GM21619 (cell line): ENCODE data around the gene OR2A12.
"Not testable (repeated sequence)": the region's sequence is repeated elsewhere in the genome, so short reads cannot be mapped to it uniquely, and the experiment has no call there.

Source experiments
- ATAC-seq: cut with Tn5 transposase; IDR thresholded peaks from one replicate; pipeline ENCODE4 v1.9.1; 2021; ENCODE audit not compliant: unreplicated experiment

The OR2A12 gene, protein sequence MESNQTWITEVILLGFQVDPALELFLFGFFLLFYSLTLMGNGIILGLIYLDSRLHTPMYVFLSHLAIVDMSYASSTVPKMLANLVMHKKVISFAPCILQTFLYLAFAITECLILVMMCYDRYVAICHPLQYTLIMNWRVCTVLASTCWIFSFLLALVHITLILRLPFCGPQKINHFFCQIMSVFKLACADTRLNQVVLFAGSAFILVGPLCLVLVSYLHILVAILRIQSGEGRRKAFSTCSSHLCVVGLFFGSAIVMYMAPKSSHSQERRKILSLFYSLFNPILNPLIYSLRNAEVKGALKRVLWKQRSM

DNA sequence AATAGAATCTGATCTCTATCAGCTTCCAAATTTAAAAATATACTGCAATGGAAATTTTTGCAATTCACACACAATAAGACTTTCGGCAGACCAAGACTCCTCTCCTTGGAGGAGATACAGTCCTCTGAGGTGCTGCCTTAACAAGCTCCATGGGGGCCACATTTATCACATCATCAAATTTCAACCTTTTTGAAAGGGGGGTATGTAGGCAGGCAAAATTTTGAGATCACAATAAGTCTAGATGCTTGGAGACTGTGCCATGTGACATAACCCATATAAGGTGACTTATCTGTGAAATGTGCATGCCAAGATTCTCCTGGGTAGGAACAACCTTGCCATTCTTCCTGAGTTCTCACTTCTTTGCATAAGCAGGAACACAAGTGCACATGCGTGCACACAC lies at the start of gene OR2A12:
Gene OR2A12, plus strand, starts transcription at position 301 of the 400 bp plus-strand sequence. CDS start 8,830 bp downstream, outside the sequence.
- ATAC-seq, result no peak

DNA sequence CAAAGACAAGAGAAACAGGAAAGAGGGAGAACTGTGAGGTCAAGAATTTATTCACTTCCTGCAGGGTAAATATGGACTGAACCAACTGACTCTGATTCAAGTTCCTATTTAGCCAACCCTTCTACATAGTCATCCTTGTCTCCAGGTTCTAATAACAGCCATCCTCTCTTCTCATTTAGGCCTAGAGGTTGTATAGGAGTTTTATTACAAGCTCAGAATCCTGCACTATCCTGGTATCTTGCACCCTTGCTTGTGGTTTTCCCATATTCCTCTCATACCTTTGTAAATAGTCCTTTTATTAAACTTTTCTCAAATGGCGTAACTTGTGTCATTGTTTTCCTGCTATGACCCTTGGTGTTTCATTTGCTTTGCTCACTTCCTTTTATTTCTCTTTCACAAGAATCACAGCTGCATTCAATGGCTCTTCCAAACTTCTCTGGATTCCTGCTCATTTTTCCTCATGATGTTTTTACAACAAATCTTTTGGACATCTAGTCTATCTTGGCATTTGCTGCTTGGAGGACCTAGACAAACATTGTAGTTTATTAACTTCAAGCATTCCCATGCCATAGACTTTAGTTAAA lies 49.7 kb upstream of the OR2A12 start:
- ATAC-seq, result no peak

DNA sequence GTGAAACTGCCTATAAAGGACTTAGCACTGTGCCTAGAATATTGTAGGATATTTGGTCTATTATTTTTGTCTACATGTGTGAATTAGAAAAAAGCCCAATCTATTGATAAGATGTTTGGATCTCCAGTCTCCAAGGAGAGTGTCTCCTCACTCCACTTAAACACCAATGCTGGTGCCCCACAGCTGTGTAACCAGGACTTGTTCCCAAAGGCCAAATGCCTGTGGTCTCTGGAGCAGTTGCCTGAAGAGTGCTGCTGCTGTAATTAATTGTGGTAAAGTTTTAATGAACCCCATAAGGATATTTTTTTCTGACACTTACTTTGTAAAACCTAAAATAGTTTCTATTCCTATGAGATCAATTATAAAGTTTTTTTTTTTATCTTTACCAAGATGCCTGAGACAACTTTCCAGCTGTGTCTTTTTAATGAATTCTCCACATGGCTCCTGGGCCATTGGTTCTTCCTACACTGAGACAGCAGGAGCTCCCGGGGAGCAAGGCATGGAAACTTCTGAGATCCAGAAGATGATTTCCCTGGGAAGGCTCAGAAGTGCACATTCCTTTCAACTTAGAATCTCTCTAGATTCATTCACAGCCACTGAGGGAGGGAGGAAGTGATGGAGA lies 48.6 kb upstream of the OR2A12 start:
- ATAC-seq, result no peak

DNA sequence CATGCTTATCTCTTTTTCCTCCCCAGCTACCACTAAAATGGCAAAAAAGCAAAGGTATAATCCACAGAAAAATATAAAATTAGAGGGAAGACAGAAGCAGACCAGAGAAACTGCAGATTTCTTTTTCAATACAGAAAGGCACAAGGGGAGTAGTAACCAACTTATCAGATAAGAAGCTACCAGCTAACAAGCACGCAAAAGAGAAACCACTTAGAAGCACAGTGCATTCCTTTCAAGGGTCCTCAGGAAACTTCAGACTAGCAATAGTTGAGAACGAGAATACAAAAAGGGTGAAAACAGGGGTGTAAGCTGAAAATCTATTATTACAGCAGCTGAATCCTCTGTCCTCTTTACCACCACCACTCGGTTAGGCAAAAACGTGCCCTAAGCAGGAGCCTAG lies 47.2 kb upstream of the OR2A12 start:
- ATAC-seq, result no peak

DNA sequence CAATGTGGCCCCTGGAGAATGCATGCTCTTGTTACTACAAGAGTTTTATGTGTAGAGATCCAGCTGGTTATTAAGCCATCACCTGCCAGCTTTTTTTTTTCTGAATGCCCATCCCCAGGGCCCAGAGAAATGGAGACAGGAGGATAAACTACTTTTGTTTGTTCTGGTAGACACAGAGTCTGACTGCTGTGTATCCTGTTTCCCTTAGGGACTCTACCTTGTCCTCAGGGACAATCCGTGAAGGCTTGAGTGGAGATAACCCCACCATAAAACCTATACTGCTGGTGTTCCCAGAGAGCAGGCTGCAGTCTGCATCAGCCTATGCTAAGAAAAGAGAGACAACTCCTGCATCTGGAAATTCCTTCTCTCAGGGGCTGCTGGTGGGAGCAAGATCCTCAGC lies 37.4 kb upstream of the OR2A12 start, which contains the start of gene OR2A5:
Gene OR2A5, plus strand, starts transcription at position 301 of the 400 bp plus-strand sequence. CDS start 1,454 bp downstream, outside the sequence.
- ATAC-seq, result no peak

DNA sequence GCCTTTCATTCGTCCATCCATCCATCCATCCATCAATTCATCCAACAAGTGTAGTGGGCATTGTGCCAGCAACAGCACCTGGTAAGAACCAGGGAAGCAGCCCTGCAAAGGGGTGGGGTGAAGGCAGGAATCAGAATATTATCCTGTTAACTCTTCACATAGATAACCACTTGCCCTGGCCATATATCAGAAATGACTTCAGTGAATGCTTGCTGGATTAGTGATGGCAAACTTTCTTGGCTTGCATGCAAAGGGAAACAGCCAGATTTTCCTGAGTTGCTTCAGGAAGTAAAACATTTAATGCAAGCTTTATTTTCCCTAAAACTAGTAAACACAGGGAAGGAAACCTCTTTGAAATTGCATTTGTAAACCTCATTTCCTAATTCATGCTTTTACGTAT lies 36.6 kb upstream of the OR2A12 start:
- ATAC-seq, result no peak

DNA sequence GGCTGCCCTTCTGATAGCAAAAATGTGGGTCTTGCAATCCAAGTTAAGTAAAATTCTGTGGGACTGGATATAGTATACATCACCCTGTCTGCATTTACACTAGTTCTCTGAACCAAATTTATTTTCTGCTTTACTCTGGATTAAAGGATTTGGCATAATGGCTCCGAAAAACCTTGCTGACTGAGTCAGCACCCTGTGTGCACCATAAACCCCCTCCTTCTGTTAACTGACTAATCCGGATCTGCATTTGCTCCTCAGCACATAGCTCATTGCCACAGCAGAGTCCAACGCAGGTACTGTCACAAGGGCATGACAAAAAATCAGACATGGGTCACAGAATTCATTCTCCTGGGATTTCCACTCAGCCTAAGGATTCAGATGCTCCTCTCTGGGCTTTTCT lies 36.0 kb upstream of the OR2A12 start:
- ATAC-seq, result no peak

DNA sequence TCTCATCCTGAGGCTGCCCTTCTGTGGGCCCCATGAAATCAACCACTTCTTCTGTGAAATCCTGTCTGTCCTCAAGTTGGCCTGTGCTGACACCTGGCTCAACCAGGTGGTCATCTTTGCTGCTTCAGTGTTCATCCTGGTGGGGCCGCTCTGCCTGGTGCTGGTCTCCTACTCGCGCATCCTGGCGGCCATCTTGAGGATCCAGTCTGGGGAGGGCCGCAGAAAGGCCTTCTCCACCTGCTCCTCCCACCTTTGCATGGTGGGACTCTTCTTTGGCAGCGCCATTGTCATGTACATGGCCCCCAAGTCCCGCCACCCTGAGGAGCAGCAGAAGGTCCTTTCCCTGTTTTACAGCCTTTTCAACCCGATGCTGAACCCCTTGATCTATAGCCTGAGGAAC lies 35.2 kb upstream of the OR2A12 start:
- ATAC-seq, result not testable (repeated sequence)

DNA sequence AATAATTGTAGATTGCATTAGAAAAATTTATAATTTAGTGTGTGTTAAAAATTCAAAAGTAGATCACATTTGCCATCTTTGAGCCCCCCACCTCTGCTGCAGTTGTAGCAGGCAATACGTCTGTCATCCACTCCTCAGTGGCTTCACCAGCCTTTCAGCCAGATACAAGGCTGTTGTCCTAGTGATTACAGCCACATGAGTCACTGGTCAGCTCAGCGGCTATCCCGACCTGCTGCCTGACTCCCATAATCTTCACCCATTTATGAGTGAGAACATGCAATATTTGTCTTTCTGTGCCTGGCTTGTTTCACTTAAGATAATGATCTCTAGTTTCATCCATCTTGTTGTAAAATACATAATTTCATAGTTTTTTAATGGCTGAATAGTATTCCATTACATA lies 28.1 kb upstream of the OR2A12 start:
- no peak for ATAC-seq

DNA sequence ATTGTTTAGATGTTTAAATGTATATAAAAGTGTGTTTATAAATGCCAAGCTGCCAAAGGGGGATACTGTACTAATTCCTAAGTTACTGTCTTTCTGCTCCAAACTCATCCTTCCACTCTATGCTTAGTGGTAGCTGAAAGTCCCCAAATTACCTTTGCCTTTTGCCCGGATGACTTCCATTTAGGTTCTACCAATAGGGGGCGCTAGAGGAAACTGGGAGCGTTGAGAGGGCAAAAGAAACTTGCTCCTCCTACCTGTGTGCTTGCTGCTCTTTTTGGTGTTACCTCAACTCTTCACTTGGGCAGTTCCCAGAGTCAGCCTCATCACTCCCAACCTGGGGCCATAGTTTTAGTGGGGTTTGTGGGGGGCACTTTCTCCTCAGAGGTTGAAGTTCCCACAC lies 22.4 kb upstream of the OR2A12 start:
- ATAC-seq, result no peak

DNA sequence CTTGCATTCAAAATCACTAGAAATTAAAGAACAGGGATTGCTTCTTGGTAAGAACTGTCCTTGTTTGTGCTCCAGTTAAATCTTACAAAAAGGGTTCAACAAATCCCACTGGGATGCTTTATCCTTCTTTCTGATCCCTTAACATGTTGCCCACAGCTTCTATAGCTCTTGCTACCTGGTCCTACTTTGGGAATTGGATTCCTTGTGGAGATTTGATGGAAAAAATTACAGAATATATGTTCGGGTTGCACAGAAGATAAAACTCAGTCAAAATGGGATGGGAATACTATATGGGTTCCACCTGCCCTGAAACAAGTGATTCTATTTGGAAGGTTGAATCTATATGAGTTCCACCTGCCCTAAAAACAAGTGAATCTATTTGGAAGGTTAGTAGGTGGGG lies 16.6 kb upstream of the OR2A12 start, which contains the start of gene OR2A25:
Gene OR2A25, plus strand, starts transcription at position 301 of the 400 bp plus-strand sequence. CDS start 4,409 bp downstream, outside the sequence.
- no peak for ATAC-seq

DNA sequence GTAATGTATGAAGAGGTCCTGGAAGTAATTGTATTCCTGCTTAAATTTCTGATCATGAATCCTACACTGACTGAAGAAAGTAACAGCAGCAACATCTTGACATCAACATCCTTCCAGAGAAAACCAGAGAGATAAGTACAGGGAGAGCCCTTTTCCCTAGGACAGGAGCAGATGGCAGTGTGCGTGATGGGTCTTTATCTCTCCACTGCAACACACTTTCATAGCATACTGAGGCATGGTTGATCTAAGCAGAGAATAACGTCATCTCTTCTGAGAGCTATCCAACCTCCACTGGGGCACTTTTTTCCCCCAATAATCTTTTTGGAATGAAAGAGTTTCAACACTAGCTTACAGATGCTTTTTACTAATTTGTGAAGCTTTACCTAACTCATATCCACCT lies 16.1 kb upstream of the OR2A12 start:
- ATAC-seq, result no peak

DNA sequence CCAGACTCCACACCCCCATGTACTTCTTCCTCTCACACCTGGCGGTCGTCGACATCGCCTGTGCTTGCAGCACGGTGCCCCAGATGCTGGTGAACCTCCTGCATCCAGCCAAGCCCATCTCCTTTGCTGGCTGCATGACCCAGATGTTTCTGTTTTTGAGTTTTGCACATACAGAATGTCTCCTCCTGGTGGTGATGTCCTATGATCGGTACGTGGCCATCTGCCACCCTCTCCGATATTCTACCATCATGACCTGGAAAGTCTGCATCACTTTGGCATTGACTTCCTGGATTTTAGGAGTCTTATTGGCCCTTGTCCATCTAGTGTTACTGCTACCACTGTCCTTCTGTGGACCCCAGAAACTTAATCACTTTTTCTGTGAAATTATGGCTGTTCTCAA lies 11.7 kb upstream of the OR2A12 start:
- no peak for ATAC-seq

DNA sequence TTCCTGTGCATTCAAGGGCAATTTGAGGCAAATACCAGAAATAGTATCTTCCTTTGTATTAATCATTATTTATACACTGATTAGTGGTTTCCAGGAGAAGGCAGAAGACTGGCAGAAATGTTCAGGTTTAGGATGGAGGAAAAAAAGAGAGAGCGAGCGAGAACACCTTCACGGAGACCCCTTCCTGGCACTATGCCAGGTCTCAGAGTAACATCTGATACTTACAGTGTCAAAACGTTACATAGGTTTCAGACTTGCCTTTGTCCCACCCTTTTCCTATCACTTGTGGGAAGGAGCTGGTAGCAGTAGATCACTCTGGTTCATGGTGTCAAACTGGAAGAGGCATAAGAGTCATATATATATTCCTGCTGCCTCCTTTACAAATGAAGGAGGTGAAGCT lies 652 bp downstream of the OR2A12 start:
- ATAC-seq, result no peak

DNA sequence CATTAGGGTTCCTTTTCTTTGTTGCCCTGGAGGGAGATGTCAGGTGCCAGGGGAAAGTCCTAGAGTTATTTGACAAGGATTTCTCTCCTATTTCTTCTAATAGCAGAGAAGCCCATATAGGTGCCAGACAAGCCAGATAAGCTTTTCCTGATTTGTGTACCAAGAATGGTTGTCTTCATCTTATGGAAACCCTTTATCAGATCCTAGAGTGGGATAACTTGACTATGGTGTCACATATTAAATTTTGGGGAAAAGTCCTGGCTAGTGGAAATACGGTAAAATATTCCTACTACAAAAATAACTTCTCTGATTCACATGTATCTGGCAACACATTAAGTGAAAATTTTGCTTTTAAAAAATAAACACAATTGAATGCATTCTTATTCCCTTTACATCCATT lies 1.2 kb downstream of the OR2A12 start:
- ATAC-seq, result no peak

DNA sequence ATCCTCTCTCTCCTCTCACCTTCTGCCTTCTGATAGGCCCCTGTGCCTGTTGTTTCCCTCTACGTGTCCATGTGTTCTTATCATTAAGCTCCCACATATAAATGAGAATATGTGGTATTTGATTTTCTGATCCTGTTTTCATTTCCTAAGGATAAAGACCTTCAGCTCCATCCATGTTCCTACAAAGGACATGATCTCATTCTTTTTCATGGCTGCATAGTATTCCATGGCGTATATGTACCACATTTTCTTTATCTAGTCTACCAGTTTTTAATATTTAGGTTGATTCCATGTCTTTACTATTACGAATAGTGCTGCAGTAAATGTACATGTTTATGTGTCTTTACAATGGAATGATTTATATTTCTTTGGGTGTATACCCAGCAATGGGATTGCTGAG lies 4.6 kb downstream of the OR2A12 start:
- no peak for ATAC-seq

DNA sequence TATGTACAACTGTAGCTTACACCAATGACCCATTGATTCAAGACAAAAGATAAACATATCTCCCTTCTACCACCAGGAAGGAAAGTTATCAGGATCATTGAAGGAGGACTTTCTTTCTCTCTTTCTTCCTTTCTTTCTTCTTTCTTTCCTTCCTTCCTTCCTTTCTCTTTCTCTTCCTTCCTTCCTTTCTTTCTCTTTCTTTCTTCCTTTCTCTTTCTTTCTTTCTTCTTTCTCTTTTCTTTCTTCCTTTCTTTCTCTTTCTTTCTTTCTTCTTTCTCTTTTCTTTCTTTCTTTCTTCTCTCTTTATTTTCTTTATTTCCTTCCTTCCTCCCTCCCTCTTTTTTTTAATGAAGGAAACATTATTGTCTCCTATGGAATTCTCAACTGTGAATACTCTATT lies 12.7 kb downstream of the OR2A12 start:
- no peak for ATAC-seq

DNA sequence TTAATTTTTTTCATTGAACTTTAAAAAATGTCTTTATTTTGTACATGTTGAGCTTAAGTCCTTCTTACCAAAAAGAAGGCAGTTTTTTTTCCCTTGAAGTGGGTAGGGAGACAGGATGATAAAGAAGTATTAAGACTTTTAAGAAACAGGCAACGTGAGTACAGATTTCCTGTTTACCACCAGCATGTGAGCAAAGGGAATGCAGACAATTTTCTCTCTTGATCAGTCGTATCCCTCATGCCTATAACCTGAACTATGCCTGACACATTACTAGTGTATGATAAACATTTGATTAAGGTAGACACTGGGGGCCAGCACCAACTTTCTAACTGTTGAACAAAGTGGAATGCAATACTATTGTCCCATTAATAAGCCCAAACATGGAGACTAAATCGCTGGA lies 14.5 kb downstream of the OR2A12 start:
- no peak for ATAC-seq

DNA sequence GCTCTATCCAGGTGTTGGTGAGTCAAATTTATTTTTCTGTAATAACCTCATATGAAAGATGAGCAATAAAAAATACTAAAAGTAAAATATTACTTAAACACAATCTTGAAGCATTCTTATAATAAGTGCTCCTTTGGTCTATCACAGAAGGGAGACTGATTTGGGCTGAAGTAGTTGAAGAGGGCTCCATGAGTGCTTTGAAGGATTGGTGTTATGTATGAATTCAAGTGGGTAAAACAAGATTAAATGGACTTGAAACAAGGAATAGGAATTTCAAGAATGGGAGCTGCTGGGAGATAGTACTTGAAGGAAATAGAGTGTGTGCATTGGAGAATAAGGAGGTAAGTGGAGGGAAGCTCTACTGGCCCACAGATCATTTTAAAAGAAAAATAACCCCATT lies 16.0 kb downstream of the OR2A12 start:
- ATAC-seq, result no peak

DNA sequence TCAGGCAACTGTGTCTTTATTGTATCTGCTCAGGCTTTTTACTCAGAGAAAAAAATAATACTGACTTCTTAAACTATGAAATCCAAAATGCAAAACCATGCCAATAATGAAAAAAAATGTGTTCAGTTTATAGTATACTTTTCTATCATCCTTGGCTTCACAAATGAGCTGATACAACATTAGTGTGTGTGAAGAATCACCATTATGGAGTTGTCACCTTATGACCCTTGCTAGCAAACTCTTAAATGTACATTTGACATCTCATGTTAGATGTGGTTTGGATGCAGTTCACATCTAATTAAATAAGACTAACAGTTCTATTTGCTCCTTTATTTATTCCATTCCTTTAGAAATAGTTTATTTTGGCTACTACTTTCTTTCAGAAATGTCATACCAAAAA lies 19.1 kb downstream of the OR2A12 start:
- no peak for ATAC-seq

DNA sequence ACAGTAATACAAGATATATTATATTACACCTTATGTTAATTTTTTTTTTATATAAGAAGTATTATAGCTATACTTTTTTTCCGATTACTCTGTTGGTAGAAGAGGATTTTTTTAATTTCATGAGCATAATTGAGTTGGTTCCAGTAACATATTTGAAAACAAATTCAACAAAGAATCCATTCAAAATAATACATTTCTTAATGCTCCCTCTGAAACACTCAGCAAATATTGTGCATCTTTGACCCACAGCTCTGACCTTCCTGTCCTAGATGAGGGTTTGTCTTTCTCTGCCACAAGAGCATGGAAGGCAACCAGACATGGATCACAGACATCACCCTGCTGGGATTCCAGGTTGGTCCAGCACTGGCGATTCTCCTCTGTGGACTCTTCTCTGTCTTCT lies 23.2 kb downstream of the OR2A12 start, which contains the start of gene OR2A2:
Gene OR2A2, plus strand, starts transcription at position 301 of the 400 bp plus-strand sequence. Its CDS starts 0 bp downstream, at position 301.
- ATAC-seq, result no peak

DNA sequence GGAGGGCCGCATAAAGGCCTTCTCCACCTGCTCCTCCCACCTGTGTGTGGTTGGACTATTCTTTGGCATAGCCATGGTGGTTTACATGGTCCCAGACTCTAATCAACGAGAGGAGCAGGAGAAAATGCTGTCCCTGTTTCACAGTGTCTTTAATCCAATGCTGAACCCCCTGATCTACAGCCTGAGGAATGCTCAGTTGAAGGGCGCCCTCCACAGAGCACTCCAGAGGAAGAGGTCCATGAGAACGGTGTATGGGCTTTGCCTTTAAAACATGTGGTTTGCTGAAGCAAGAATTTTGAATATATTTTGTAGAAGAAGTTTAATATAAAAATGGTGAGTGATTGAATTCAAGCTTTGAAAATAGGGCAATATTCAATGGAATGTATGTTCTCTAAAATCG lies 24.2 kb downstream of the OR2A12 start:
- no peak for ATAC-seq
